ENCODE data around the gene TGM3.
"Not testable (repeated sequence)": the region's sequence is repeated elsewhere in the genome, so short reads cannot be mapped to it uniquely, and the experiment has no call there.

TGM3 gene

DNA sequence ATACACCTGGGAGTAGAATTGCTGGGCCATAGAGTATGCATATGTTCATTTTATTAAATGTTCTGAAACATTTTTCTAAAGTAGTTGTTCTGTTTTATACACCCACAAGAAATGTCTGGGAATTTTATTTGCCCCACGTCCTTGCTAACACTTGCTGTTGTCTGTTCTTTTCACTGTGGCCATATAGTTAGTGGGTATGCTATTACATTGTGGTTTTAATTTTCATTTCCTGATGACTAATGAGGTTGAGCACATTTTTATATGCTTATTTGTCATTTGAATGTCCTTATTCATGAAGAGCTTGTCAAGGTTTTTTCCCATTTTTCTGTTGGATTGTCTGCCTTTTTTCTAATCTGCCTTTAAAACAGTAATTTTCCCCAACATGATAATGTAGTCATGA, 41.5 kb upstream of the TGM3 start:
- DNase-seq (ENCODE audit: low read depth) = no peak
- TF ChIP-seq, protein P1, sequence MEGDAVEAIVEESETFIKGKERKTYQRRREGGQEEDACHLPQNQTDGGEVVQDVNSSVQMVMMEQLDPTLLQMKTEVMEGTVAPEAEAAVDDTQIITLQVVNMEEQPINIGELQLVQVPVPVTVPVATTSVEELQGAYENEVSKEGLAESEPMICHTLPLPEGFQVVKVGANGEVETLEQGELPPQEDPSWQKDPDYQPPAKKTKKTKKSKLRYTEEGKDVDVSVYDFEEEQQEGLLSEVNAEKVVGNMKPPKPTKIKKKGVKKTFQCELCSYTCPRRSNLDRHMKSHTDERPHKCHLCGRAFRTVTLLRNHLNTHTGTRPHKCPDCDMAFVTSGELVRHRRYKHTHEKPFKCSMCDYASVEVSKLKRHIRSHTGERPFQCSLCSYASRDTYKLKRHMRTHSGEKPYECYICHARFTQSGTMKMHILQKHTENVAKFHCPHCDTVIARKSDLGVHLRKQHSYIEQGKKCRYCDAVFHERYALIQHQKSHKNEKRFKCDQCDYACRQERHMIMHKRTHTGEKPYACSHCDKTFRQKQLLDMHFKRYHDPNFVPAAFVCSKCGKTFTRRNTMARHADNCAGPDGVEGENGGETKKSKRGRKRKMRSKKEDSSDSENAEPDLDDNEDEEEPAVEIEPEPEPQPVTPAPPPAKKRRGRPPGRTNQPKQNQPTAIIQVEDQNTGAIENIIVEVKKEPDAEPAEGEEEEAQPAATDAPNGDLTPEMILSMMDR (conservative IDR thresholded peaks at IDR 0.05; ENCODE audit: low read depth, low read length) = no peak
- H3K4me3 ChIP-seq (ENCODE audit: low read length) = no peak overlapping the region

- TF ChIP-seq, protein P1 (conservative IDR thresholded peaks at IDR 0.05; ENCODE audit: low read depth, low read length) = no peak
- no peak for DNase-seq (ENCODE audit: low read depth)
- H3K4me3 ChIP-seq (ENCODE audit: low read length) = no peak overlapping the region
These were observed 39.8 kb upstream of the TGM3 start for GRCh38 chr20:2255926-2256531.

- H3K4me3 ChIP-seq (ENCODE audit: low read length) = no peak overlapping the region
- no peak for DNase-seq (ENCODE audit: low read depth)
- TF ChIP-seq, protein P1 (conservative IDR thresholded peaks at IDR 0.05; ENCODE audit: low read depth, low read length) = no peak
These were observed 36.1 kb upstream of the TGM3 start for GRCh38 chr20:2259731-2260130.

DNA sequence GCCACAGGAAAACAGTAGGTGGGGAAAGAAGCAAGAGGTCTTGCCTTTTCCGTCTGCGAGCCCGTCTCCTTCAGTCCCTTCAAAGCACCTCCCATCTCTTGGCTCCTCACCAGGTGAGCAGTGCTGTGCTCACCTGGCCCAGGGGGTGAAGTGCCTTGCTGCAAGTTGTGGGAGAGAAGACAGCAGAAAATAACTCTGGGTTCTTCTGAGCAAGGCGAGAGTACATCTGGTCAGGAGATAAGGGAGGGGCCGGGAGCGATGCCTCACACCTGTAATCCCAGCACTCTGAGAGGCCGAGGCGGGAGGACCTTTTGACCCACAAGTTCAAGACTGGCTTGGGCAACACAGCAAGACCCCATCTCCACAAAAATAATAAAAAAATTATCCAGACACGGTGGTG, 35.6 kb upstream of the TGM3 start:
- H3K4me3 ChIP-seq (ENCODE audit: low read length) = no peak overlapping the region
- DNase-seq (ENCODE audit: low read depth) = no peak
- TF ChIP-seq, protein P1 (conservative IDR thresholded peaks at IDR 0.05; ENCODE audit: low read depth, low read length) = no peak

DNA sequence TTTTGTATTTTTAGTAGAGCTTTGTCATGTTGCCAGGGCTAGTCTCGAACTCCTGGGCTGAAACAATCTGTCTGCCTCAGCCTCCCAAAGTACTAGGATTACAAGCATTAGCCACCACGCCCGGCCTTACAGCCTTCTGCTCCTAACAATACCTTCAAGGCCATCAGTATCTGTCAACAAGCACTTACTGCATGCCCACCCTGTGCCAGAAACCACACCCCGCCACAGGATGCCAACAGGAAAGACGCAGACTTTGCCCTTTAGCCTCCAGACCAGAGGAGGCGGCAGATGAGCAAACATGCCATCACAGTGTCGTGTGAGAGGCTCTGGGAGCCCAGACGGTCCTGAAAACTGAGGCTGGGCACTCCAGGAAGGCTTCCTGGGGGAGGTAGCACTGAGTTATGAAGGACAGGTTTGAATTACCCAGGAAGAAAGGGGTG, 34.7 kb upstream of the TGM3 start:
- TF ChIP-seq, protein P1 (conservative IDR thresholded peaks at IDR 0.05; ENCODE audit: low read depth, low read length) = no peak
- H3K4me3 ChIP-seq (ENCODE audit: low read length) = no peak overlapping the region
- no peak for DNase-seq (ENCODE audit: low read depth)

- no peak for DNase-seq (ENCODE audit: low read depth)
- H3K4me3 ChIP-seq (ENCODE audit: low read length) = no peak overlapping the region
- TF ChIP-seq, protein P1 (conservative IDR thresholded peaks at IDR 0.05; ENCODE audit: low read depth, low read length) = no peak
These were observed 34.2 kb upstream of the TGM3 start for GRCh38 chr20:2261629-2262028.

- H3K4me3 ChIP-seq (ENCODE audit: low read length) = no peak overlapping the region
- TF ChIP-seq, protein P1 (conservative IDR thresholded peaks at IDR 0.05; ENCODE audit: low read depth, low read length) = no peak
- no peak for DNase-seq (ENCODE audit: low read depth)
These were observed 31.7 kb upstream of the TGM3 start for GRCh38 chr20:2264118-2264517.

DNA sequence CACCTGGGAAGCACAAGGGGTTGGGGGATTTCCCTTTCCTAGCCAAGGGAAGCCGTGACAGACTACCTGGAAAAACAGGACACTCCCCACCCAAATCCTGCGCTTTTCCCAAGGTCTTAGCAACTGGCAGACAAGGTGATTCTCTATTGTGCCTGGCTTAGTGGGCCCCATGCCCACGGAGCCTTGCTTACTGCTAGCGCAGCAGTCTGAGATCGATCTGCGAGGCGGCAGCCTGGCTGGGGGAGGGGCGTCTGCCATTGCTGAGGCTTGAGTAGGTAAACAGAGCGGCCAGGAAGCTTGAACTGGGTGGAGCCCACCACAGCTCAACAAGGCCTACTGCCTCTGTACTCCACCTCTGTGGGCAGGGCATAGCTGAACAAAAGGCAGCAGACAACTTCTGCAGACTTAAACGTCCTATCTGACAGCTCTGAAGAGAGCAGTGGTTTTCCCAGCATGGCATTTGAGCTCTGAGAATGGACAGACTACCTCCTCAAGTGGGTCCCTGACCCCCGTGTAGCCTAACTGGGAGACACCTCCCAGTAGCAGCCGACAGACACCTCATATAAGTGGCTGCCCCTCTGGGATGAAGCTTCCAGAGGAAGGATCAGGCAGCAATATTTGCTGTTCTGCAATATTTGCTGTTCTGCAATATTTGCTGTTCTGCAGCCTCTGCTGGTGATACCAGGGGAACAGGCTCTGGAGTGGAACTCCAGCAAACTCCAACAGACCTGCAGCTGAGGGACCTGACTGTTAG, 31.0 kb upstream of the TGM3 start:
- DNase-seq (ENCODE audit: low read depth); H3K4me3 ChIP-seq (ENCODE audit: low read length): not testable (repeated sequence)

Data from retinal pigment epithelial cell (primary cell).